DND-41 (cell line): Measurements from ENCODE around the gene CPED1.

Experiments used
- EZH2 ChIP-seq: IDR thresholded peaks from 3 replicates; pipeline ENCODE4 v1.6.1; 2012; ENCODE audit warnings: borderline replicate concordance, low read depth, mild to moderate bottlenecking, moderate library complexity, low read length, inconsistent platforms; ENCODE audit not compliant: severe bottlenecking
- TF ChIP-seq, protein P1 (sequence below): IDR thresholded peaks from 2 replicates; pipeline ENCODE4 v1.5.1; 2012; ENCODE audit warnings: borderline replicate concordance, low read length, moderate library complexity, mild to moderate bottlenecking; ENCODE audit not compliant: poor library complexity, severe bottlenecking; ENCODE audit errors: extremely low read depth

DNA sequence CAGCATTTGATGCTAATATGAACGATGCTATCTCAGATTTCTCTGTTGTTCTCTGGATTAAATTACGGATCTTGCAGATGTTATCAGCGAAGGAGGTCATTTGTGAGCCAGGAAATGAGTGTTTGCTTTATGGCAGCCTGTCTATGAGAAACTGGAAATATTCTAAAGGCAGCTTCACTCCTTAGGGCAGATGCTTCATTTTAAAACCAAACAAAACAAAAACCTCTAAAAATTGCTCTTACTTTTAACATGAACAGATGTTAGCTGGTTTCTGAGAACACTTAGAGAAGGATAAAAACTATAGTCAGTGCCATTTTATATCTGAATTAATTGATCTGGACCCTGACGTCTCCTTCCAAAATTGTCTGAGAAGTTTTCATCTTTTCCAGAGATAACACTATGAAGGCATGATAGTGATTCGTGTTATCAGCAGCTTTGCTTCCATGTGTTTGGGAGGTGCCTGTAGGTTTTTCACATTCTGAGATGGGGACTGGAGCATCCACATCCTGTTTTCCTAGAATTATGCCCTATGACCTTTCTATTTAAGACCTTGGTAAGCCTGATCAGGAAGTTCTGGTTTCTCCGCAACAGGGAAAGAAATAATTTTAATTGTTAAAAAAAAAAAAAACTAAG lies 53.1 kb downstream of the CPED1 start:
- no peak for TF ChIP-seq EZH2
- TF ChIP-seq, protein P1, sequence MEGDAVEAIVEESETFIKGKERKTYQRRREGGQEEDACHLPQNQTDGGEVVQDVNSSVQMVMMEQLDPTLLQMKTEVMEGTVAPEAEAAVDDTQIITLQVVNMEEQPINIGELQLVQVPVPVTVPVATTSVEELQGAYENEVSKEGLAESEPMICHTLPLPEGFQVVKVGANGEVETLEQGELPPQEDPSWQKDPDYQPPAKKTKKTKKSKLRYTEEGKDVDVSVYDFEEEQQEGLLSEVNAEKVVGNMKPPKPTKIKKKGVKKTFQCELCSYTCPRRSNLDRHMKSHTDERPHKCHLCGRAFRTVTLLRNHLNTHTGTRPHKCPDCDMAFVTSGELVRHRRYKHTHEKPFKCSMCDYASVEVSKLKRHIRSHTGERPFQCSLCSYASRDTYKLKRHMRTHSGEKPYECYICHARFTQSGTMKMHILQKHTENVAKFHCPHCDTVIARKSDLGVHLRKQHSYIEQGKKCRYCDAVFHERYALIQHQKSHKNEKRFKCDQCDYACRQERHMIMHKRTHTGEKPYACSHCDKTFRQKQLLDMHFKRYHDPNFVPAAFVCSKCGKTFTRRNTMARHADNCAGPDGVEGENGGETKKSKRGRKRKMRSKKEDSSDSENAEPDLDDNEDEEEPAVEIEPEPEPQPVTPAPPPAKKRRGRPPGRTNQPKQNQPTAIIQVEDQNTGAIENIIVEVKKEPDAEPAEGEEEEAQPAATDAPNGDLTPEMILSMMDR: no peak
